ENCODE measurements around the gene TMEM174.

TMEM174 gene, protein sequence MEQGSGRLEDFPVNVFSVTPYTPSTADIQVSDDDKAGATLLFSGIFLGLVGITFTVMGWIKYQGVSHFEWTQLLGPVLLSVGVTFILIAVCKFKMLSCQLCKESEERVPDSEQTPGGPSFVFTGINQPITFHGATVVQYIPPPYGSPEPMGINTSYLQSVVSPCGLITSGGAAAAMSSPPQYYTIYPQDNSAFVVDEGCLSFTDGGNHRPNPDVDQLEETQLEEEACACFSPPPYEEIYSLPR

GRCh38 chr5:73172951-73173350 is at the start of gene TMEM174:
Gene TMEM174, plus strand, starts transcription at chr5:73173193. Its CDS starts 51 bp downstream, at chr5:73173244.
- DNase-seq, result no peak

GRCh38 chr5:73125289-73125688 is 47.7 kb upstream of the TMEM174 start:
- DNase-seq, result no peak

- no peak for DNase-seq
These were observed 46.6 kb upstream of the TMEM174 start for GRCh38 chr5:73126381-73126780.

- no peak for DNase-seq
These were observed 46.0 kb upstream of the TMEM174 start for GRCh38 chr5:73126957-73127356.

GRCh38 chr5:73129143-73129542 is 43.9 kb upstream of the TMEM174 start:
- no peak for DNase-seq

- no peak for DNase-seq
These were observed 42.2 kb upstream of the TMEM174 start for GRCh38 chr5:73130811-73131210.

DNA sequence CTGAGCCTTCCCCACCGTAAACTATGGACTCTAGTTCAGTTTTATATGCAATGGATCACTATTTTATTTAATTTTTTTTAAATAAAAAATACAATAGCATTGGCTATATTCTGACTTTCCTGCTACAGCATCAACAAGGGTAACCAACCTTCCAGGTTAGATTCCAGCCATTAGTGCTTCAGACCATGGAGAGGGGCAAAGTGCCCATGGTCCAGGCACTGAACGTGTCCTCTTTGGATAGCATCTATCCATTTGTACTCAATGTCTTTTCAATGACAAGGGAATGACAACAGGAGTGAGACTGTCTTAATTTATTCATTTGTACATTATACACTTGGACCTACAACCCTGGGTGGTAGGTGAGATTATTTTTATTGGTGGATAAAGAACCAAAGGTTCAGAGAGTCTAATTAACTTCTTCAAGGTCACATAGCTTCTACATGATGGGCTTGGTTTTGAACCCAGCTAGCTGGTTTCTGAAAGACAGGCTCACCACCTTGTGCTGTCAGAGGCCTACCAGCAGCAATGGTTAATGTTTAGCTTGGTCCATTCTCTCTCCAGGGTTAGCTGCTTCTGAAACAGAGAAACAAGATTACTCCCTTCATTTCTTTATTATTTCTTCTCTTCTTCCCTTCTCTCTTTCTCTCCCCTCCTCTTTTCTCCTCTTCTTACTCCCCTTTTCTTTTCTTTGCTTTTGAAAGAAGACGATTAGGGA is 41.1 kb upstream of the TMEM174 start:
- no peak for DNase-seq

DNA sequence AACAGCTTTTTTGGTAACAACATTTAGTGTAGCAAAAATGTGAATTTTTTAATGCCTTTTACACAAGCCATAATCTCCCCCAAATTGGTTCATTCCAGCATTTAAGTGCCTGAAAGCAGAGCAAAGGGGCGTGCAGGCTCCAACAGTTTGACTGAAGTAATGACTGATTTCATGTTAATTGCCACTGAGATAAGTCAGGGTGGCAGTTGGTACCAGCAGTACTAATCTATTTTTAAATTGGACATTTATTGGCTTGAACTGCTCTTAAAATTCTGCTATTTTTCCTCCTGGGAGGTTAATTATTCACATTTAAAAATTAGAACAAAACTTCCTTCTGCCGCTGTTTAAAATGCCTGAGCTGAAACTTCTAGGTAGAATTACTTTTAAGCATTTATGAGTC is 40.2 kb upstream of the TMEM174 start:
- no peak for DNase-seq

- DNase-seq, result no peak
These were observed 38.0 kb upstream of the TMEM174 start for GRCh38 chr5:73135021-73135420.

- DNase-seq, result no peak
These were observed 37.5 kb upstream of the TMEM174 start for GRCh38 chr5:73135429-73136054.

DNA sequence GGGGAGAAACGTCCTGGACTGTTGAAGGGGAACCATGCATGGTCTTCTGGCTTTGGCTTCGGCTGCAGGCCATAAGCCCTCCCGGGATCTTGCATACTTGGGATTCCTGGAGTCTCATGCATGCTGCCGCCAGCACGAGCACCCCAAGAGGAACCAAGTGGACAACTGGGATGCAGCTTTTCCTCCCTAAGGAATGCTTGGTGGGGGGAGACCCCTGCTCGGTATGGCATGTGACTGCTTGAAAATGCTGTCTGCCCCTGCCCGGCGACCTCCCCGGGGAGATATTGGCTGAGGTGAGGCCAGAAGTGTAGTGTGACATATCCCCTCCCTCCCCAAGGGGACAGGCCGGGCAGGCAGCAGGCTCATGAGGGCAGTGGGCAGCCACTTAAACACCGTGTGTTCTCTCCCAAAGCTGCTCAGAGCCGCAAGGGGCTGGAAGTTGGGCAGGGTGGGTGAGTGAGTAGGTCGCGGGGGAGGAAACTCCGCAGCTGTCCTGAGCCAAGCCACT is 36.9 kb upstream of the TMEM174 start:
- no peak for DNase-seq

GRCh38 chr5:73137563-73138530 is 35.1 kb upstream of the TMEM174 start:
- DNase-seq, result no peak

- no peak for DNase-seq
These were observed 33.5 kb upstream of the TMEM174 start for GRCh38 chr5:73139485-73139884.

GRCh38 chr5:73140801-73141200 is 32.2 kb upstream of the TMEM174 start:
- DNase-seq, result no peak

DNA sequence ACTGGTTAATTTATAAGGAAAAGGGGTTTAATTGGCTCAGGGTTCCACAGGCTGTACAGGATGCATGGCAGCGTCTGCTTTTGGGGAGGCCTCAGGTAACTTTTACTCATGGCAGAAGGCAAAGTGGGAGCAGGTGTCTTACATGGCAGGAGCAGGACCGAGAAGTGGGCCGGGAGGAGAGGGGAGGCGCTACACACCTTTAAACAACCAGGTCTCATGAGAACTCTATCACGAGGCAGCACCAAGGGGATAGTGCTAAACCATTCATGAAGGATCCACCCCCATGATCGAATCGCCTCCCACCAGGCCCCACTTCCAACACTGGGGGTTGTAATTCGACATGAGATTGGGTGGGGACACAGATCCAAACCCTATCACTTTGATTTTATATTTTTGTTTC is 31.0 kb upstream of the TMEM174 start:
- no peak for DNase-seq

GRCh38 chr5:73143716-73144115 is 29.3 kb upstream of the TMEM174 start:
- DNase-seq, result no peak

GRCh38 chr5:73149540-73149939 is 23.5 kb upstream of the TMEM174 start:
- DNase-seq, result no peak

GRCh38 chr5:73150876-73151275 is 22.1 kb upstream of the TMEM174 start:
- DNase-seq, result no peak

DNA sequence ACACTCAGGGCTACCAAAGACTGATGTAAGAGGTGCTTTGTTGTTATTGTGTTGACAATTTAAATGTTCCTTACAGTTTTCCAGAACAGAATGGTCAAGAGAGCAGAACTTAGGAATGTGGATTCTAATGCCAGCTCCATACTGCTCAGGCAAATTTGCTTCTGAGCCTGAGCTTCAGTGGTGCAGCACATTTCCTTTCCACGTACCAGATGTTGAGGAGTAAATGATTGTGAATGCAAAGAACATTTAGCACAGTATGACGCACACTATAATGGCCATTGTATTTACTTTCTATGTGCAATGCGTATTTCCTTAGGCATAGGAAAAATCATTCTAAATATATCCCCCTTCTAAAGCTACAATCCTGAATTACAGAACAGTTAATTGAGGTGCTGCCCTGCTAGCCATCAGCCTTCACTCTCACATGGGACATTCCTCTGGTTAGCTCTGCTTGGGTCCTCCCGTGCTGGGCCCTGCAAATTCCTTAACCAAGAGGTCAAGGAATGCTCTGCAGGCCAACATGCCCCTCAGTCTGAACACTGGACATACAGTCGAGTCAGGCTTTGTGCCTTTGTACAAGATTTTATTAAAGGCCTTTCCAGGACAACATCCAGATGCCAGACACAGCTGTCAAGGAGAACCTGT is 21.1 kb upstream of the TMEM174 start:
- no peak for DNase-seq

GRCh38 chr5:73152411-73153388 is 20.3 kb upstream of the TMEM174 start:
- no peak for DNase-seq

- DNase-seq, result no peak
These were observed 19.5 kb upstream of the TMEM174 start for GRCh38 chr5:73153513-73153912.
